ENCODE measurements around the gene FASN.
A peak's percentile ranks its signal among the peaks of the same experiment; 100 is the strongest.

Gene FASN

GRCh38 chr17:82114872-82115271 lies 16.8 kb upstream of the FASN start:
- DNase-seq (ENCODE audit: insufficient read length) = no peak
- FAIRE-seq = no peak
- TF ChIP-seq POLR2AphosphoS5 (IDR thresholded peaks at IDR 0.05; ENCODE audit: low read depth, low read length) = no peak

GRCh38 chr17:82114447-82114846 lies 16.4 kb upstream of the FASN start:
- DNase-seq (ENCODE audit: insufficient read length) (no peak), FAIRE-seq (no peak)
- TF ChIP-seq POLR2AphosphoS5 (IDR thresholded peaks at IDR 0.05; ENCODE audit: low read depth, low read length) (no peak), TAF1 (IDR thresholded peaks at IDR 0.05; ENCODE audit: borderline replicate concordance, low read depth, low read length) (no peak), POLR2A (IDR thresholded peaks at IDR 0.05; ENCODE audit: low read depth, low read length) (no peak)

GRCh38 chr17:82113941-82114340 lies 15.9 kb upstream of the FASN start:
- FAIRE-seq (no peak), DNase-seq (ENCODE audit: insufficient read length) (no peak)
- no peak for TF ChIP-seq TAF1 (IDR thresholded peaks at IDR 0.05; ENCODE audit: borderline replicate concordance, low read depth, low read length)
- no peak for TF ChIP-seq POLR2AphosphoS5 (IDR thresholded peaks at IDR 0.05; ENCODE audit: low read depth, low read length)
- no peak for TF ChIP-seq POLR2A (IDR thresholded peaks at IDR 0.05; ENCODE audit: low read depth, low read length)

GRCh38 chr17:82113422-82113821 lies 15.4 kb upstream of the FASN start:
- no peak for TF ChIP-seq POLR2AphosphoS5 (IDR thresholded peaks at IDR 0.05; ENCODE audit: low read depth, low read length)
- TF ChIP-seq POLR2A (IDR thresholded peaks at IDR 0.05; ENCODE audit: low read depth, low read length) = no peak
- no peak for TF ChIP-seq TAF1 (IDR thresholded peaks at IDR 0.05; ENCODE audit: borderline replicate concordance, low read depth, low read length)
- DNase-seq (ENCODE audit: insufficient read length) (no peak), FAIRE-seq (no peak)

- DNase-seq (ENCODE audit: insufficient read length) (no peak), FAIRE-seq (no peak)
- no peak for TF ChIP-seq POLR2AphosphoS5 (IDR thresholded peaks at IDR 0.05; ENCODE audit: low read depth, low read length)
- no peak for TF ChIP-seq POLR2A (IDR thresholded peaks at IDR 0.05; ENCODE audit: low read depth, low read length)
- no peak for TF ChIP-seq TAF1 (IDR thresholded peaks at IDR 0.05; ENCODE audit: borderline replicate concordance, low read depth, low read length)
Observed at GRCh38 chr17:82112914-82113311, 14.9 kb upstream of the FASN start.

- DNase-seq (ENCODE audit: insufficient read length) = no peak
- no peak for TF ChIP-seq POLR2A (IDR thresholded peaks at IDR 0.05; ENCODE audit: low read depth, low read length)
- no peak for FAIRE-seq
Observed at GRCh38 chr17:82112181-82112913, 14.3 kb upstream of the FASN start.

- no peak for TF ChIP-seq POLR2A (IDR thresholded peaks at IDR 0.05; ENCODE audit: low read depth, low read length)
- TF ChIP-seq TAF1 (IDR thresholded peaks at IDR 0.05; ENCODE audit: borderline replicate concordance, low read depth, low read length) = no peak
- TF ChIP-seq POLR2AphosphoS5 (IDR thresholded peaks at IDR 0.05; ENCODE audit: low read depth, low read length) = no peak
- no peak for DNase-seq (ENCODE audit: insufficient read length)
- no peak for FAIRE-seq
Observed at GRCh38 chr17:82110298-82110697, 12.3 kb upstream of the FASN start.

- FAIRE-seq = no peak
- no peak for TF ChIP-seq POLR2AphosphoS5 (IDR thresholded peaks at IDR 0.05; ENCODE audit: low read depth, low read length)
- no peak for TF ChIP-seq TAF1 (IDR thresholded peaks at IDR 0.05; ENCODE audit: borderline replicate concordance, low read depth, low read length)
- TF ChIP-seq POLR2A (IDR thresholded peaks at IDR 0.05; ENCODE audit: low read depth, low read length) = no peak
- DNase-seq (ENCODE audit: insufficient read length) = no peak
Observed at GRCh38 chr17:82108961-82109475, 11.0 kb upstream of the FASN start.

- TF ChIP-seq POLR2A (IDR thresholded peaks at IDR 0.05; ENCODE audit: low read depth, low read length) (no peak), TAF1 (IDR thresholded peaks at IDR 0.05; ENCODE audit: borderline replicate concordance, low read depth, low read length) (no peak)
- no peak for FAIRE-seq
Observed at GRCh38 chr17:82108496-82108945, 10.5 kb upstream of the FASN start.

GRCh38 chr17:82108038-82108437 lies 10.0 kb upstream of the FASN start:
- no peak for DNase-seq (ENCODE audit: insufficient read length)
- no peak for TF ChIP-seq TAF1 (IDR thresholded peaks at IDR 0.05; ENCODE audit: borderline replicate concordance, low read depth, low read length)
- TF ChIP-seq POLR2AphosphoS5 (IDR thresholded peaks at IDR 0.05; ENCODE audit: low read depth, low read length) = no peak
- no peak for TF ChIP-seq POLR2A (IDR thresholded peaks at IDR 0.05; ENCODE audit: low read depth, low read length)
- FAIRE-seq = no peak

More at GRCh38 chr17:82108496-82108945, 10.5 kb upstream of the FASN start:
- DNase-seq (ENCODE audit: insufficient read length) = no peak

- DNase-seq (ENCODE audit: insufficient read length) (no peak), FAIRE-seq (no peak)
- no peak for TF ChIP-seq POLR2A (IDR thresholded peaks at IDR 0.05; ENCODE audit: low read depth, low read length)
- TF ChIP-seq TAF1 (IDR thresholded peaks at IDR 0.05; ENCODE audit: borderline replicate concordance, low read depth, low read length) = no peak
- TF ChIP-seq POLR2AphosphoS5 (IDR thresholded peaks at IDR 0.05; ENCODE audit: low read depth, low read length) = no peak
Observed at GRCh38 chr17:82107341-82107860, 9.4 kb upstream of the FASN start.

GRCh38 chr17:82106688-82107305 lies 8.8 kb upstream of the FASN start:
- TF ChIP-seq TAF1 (IDR thresholded peaks at IDR 0.05; ENCODE audit: borderline replicate concordance, low read depth, low read length) = no peak
- TF ChIP-seq POLR2AphosphoS5 (IDR thresholded peaks at IDR 0.05; ENCODE audit: low read depth, low read length) = no peak
- TF ChIP-seq POLR2A (IDR thresholded peaks at IDR 0.05; ENCODE audit: low read depth, low read length) = no peak
- peak; percentile 21 for FAIRE-seq
- DNase-seq (ENCODE audit: insufficient read length) = no peak

All from GM12892 (cell line).